ENCODE results near the gene CROCC2.

Gene CROCC2

GRCh38 chr2:240888130-240888889 lies 17.8 kb upstream of the CROCC2 start:
- no peak for TF ChIP-seq CTCF (IDR thresholded peaks at IDR 0.05; ENCODE audit: low read depth, low read length)
- DNase-seq (ENCODE audit: low read depth in 2 of 2) = no peak
- H3K4me3 ChIP-seq (replicated peaks in 1 of 2; ENCODE audit: low read depth in 2 of 2, low read length in 2 of 2) = no peak overlapping the region

- DNase-seq (ENCODE audit: low read depth in 2 of 2) = no peak
- no peak for TF ChIP-seq CTCF (IDR thresholded peaks at IDR 0.05; ENCODE audit: low read depth, low read length)
- H3K4me3 ChIP-seq (replicated peaks in 1 of 2; ENCODE audit: low read depth in 2 of 2, low read length in 2 of 2) = no peak overlapping the region
Observed at GRCh38 chr2:240888890-240889573, 17.1 kb upstream of the CROCC2 start.

GRCh38 chr2:240889601-240890560 lies 16.3 kb upstream of the CROCC2 start:
- H3K4me3 ChIP-seq (replicated peaks in 1 of 2; ENCODE audit: low read depth in 2 of 2, low read length in 2 of 2) = no peak overlapping the region
- no peak for DNase-seq (ENCODE audit: low read depth in 2 of 2)
- TF ChIP-seq CTCF (IDR thresholded peaks at IDR 0.05; ENCODE audit: low read depth, low read length) = no peak

GRCh38 chr2:240890691-240891090 lies 15.4 kb upstream of the CROCC2 start:
- H3K4me3 ChIP-seq (replicated peaks in 1 of 2; ENCODE audit: low read depth in 2 of 2, low read length in 2 of 2) = no peak overlapping the region
- no peak for TF ChIP-seq CTCF (IDR thresholded peaks at IDR 0.05; ENCODE audit: low read depth, low read length)

GRCh38 chr2:240891492-240892340 lies 14.4 kb upstream of the CROCC2 start:
- H3K4me3 ChIP-seq (replicated peaks in 1 of 2; ENCODE audit: low read depth in 2 of 2, low read length in 2 of 2) = no peak overlapping the region
- TF ChIP-seq CTCF (IDR thresholded peaks at IDR 0.05; ENCODE audit: low read depth, low read length) = no peak
- DNase-seq (ENCODE audit: low read depth in 2 of 2) = no peak

More at GRCh38 chr2:240890691-240891090, 15.4 kb upstream of the CROCC2 start:
- DNase-seq (ENCODE audit: low read depth in 2 of 2) = no peak

GRCh38 chr2:240892356-240892755 lies 13.8 kb upstream of the CROCC2 start:
- no peak overlapping the region for H3K4me3 ChIP-seq (replicated peaks in 1 of 2; ENCODE audit: low read depth in 2 of 2, low read length in 2 of 2)
- no peak for DNase-seq (ENCODE audit: low read depth in 2 of 2)
- no peak for TF ChIP-seq CTCF (IDR thresholded peaks at IDR 0.05; ENCODE audit: low read depth, low read length)

All from cardiac fibroblast (primary cell).